Measurements from ENCODE around the gene FGA.

DNA sequence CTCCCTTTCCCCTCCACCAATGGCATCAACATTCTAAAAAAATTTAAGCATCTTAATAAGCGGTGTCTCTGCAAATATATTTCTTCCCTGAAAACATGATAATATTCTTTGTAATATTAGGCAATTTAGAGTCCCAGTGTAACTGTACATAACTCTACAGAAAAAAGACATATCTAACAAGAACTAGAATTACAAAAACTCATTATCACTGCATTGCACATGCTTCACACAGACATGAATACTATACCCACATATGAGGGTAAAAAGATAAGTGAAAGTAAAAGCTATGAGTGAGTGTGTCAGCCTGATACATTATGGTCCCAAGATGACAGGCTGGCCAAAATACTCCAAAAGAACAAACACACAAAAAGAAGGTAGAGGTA is 30.1 kb downstream of the FGA start:
- TF ChIP-seq, protein P1, sequence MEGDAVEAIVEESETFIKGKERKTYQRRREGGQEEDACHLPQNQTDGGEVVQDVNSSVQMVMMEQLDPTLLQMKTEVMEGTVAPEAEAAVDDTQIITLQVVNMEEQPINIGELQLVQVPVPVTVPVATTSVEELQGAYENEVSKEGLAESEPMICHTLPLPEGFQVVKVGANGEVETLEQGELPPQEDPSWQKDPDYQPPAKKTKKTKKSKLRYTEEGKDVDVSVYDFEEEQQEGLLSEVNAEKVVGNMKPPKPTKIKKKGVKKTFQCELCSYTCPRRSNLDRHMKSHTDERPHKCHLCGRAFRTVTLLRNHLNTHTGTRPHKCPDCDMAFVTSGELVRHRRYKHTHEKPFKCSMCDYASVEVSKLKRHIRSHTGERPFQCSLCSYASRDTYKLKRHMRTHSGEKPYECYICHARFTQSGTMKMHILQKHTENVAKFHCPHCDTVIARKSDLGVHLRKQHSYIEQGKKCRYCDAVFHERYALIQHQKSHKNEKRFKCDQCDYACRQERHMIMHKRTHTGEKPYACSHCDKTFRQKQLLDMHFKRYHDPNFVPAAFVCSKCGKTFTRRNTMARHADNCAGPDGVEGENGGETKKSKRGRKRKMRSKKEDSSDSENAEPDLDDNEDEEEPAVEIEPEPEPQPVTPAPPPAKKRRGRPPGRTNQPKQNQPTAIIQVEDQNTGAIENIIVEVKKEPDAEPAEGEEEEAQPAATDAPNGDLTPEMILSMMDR (IDR thresholded peaks at IDR 0.05; ENCODE audit: low read depth, low read length, missing input control) = no peak
- no peak for TF ChIP-seq FOXA1 (IDR thresholded peaks at IDR 0.05)
- TF ChIP-seq, protein P2, sequence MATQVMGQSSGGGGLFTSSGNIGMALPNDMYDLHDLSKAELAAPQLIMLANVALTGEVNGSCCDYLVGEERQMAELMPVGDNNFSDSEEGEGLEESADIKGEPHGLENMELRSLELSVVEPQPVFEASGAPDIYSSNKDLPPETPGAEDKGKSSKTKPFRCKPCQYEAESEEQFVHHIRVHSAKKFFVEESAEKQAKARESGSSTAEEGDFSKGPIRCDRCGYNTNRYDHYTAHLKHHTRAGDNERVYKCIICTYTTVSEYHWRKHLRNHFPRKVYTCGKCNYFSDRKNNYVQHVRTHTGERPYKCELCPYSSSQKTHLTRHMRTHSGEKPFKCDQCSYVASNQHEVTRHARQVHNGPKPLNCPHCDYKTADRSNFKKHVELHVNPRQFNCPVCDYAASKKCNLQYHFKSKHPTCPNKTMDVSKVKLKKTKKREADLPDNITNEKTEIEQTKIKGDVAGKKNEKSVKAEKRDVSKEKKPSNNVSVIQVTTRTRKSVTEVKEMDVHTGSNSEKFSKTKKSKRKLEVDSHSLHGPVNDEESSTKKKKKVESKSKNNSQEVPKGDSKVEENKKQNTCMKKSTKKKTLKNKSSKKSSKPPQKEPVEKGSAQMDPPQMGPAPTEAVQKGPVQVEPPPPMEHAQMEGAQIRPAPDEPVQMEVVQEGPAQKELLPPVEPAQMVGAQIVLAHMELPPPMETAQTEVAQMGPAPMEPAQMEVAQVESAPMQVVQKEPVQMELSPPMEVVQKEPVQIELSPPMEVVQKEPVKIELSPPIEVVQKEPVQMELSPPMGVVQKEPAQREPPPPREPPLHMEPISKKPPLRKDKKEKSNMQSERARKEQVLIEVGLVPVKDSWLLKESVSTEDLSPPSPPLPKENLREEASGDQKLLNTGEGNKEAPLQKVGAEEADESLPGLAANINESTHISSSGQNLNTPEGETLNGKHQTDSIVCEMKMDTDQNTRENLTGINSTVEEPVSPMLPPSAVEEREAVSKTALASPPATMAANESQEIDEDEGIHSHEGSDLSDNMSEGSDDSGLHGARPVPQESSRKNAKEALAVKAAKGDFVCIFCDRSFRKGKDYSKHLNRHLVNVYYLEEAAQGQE (IDR thresholded peaks at IDR 0.05) = no peak
- no peak for TF ChIP-seq TAF1 (conservative IDR thresholded peaks at IDR 0.05)
- TF ChIP-seq YY1 (IDR thresholded peaks at IDR 0.05) = no peak
- TF ChIP-seq, protein P3, sequence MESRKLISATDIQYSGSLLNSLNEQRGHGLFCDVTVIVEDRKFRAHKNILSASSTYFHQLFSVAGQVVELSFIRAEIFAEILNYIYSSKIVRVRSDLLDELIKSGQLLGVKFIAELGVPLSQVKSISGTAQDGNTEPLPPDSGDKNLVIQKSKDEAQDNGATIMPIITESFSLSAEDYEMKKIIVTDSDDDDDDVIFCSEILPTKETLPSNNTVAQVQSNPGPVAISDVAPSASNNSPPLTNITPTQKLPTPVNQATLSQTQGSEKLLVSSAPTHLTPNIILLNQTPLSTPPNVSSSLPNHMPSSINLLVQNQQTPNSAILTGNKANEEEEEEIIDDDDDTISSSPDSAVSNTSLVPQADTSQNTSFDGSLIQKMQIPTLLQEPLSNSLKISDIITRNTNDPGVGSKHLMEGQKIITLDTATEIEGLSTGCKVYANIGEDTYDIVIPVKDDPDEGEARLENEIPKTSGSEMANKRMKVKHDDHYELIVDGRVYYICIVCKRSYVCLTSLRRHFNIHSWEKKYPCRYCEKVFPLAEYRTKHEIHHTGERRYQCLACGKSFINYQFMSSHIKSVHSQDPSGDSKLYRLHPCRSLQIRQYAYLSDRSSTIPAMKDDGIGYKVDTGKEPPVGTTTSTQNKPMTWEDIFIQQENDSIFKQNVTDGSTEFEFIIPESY (IDR thresholded peaks at IDR 0.05) = peak; percentile 27
- TF ChIP-seq GABPA (IDR thresholded peaks at IDR 0.05 in 1 of 2, conservative IDR thresholded peaks at IDR 0.05 in 1 of 2) = no peak
- TF ChIP-seq RXRA (IDR thresholded peaks at IDR 0.05) = no peak
- peak in 1 of 2 donors; percentile 6 for TF ChIP-seq JUND (IDR thresholded peaks at IDR 0.05)
- no peak for TF ChIP-seq RAD21 (IDR thresholded peaks at IDR 0.05)
- TF ChIP-seq, protein P4, sequence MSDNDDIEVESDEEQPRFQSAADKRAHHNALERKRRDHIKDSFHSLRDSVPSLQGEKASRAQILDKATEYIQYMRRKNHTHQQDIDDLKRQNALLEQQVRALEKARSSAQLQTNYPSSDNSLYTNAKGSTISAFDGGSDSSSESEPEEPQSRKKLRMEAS (IDR thresholded peaks at IDR 0.05) = no peak
